CD4-positive, alpha-beta T cell (primary cell): Measurements from ENCODE around the gene TRIM66. TPM values are rescaled to one million over a fixed set of nuclear protein-coding genes. Genes with fewer than 3 reads are reported as not detected.
A peak's percentile ranks its signal among the peaks of the same experiment; 100 is the strongest.

ENCODE experiments used
- ATAC-seq: fragments of 200-7000 bp; cut with Tn5 transposase; one replicate; pipeline ENCODE4 v1.10.0; 2022; ENCODE audit warnings: mild to moderate bottlenecking; ENCODE audit not compliant: poor library complexity
- CTCF ChIA-PET: fragments of 350-600 bp; sonication (Branson Sonifier 250); formaldehyde crosslinking; loops from one replicate; lab custom pipeline; 2021; ENCODE audit warnings: antibody characterized with exemption, inconsistent platforms; lab: Charles Lee
- POLR2A ChIA-PET: fragments of 350-600 bp; sonication (Branson Sonifier 250); formaldehyde crosslinking; loops from one replicate; lab custom pipeline; 2021; ENCODE audit warnings: antibody characterized with exemption, inconsistent platforms; lab: Charles Lee
- DNase-seq, 14 experiments: peaks; one replicate each; pipeline ENCODE4 v3.0.0-alpha.2; 2013 to 2020; ENCODE audit warnings: mixed read lengths in 2 of 14
- H3K27ac ChIP-seq, 2 donors: one replicate each; pipeline versions ENCODE4 v1.5.1 to v1.7.0; 2013; ENCODE audit warnings: low read length in 2 of 2, low read depth in 1 of 2, mild to moderate bottlenecking in 1 of 2
- H3K27me3 ChIP-seq, 2 experiments: 1 replicate in 1 of 2; 2 replicates in 1 of 2; pipeline versions ENCODE4 v1.6.1 to v1.7.0; 2013; ENCODE audit warnings: low read length in 2 of 2, control low read depth in 1 of 2, mild to moderate bottlenecking in 1 of 2, moderate library complexity in 1 of 2; ENCODE audit not compliant: insufficient read depth in 2 of 2, control insufficient read depth in 1 of 2
- H3K36me3 ChIP-seq: one replicate; pipeline ENCODE4 v1.6.1; 2013; ENCODE audit warnings: low read length, control low read depth; ENCODE audit not compliant: insufficient read depth
- H3K4me1 ChIP-seq: one replicate; pipeline ENCODE4 v1.6.1; 2013; ENCODE audit warnings: low read length, control low read depth; ENCODE audit not compliant: insufficient read depth
- H3K4me3 ChIP-seq: one replicate; pipeline ENCODE4 v1.5.1; 2013; ENCODE audit warnings: mild to moderate bottlenecking, low read length, moderate library complexity
- H3K9me3 ChIP-seq, 2 experiments: 1 replicate in 1 of 2; 2 replicates in 1 of 2; pipeline versions ENCODE4 v1.6.1 to v1.7.0; 2013; ENCODE audit warnings: low read length in 2 of 2, mild to moderate bottlenecking in 2 of 2, control low read depth in 1 of 2, moderate library complexity in 1 of 2; ENCODE audit not compliant: control insufficient read depth in 1 of 2, insufficient read depth in 1 of 2
- H3K27ac Mint-ChIP-seq: one replicate; pipeline ENCODE4 v1.8.0; 2020; ENCODE audit warnings: mixed read lengths
- H3K27me3 Mint-ChIP-seq: one replicate; pipeline ENCODE4 v1.8.0; 2021; ENCODE audit warnings: mixed read lengths
- H3K36me3 Mint-ChIP-seq: one replicate; pipeline ENCODE4 v1.8.0; 2021; ENCODE audit warnings: low read depth, mixed read lengths
- H3K4me1 Mint-ChIP-seq: one replicate; pipeline ENCODE4 v1.8.0; 2021; ENCODE audit warnings: low read depth, mixed read lengths
- H3K4me3 Mint-ChIP-seq: one replicate; pipeline ENCODE4 v1.8.0; 2020; ENCODE audit warnings: mild to moderate bottlenecking, mixed read lengths
- H3K9me3 Mint-ChIP-seq: one replicate; pipeline ENCODE4 v1.8.0; 2020; ENCODE audit warnings: mixed read lengths
- CTCF ChIP-seq: fragments of 200-600 bp; IDR thresholded peaks from one replicate; pipeline ENCODE4 v1.8.0; 2022; ENCODE audit warnings: antibody characterized with exemption, mild to moderate bottlenecking
- intact Hi-C, 2 experiments: fragments of 100-400 bp; cut with DNase I in 1 of 2; cut with micrococcal nuclease in 1 of 2; formaldehyde crosslinking; loops; one replicate each; pipeline versions ENCODE4 v1.15.1 to v1.9.0; 2023 to 2025; cut with DNase I, micrococcal nuclease
- total RNA-seq, 174 experiments: library from RNA in 2 of 174; stranded (reverse) in 2 of 174; gene quantifications; one replicate each; pipeline ENCODE4 v1.2.3 and lab custom pipeline; 2021 to 2026

The TRIM66 gene
- total RNA-seq, 2 experiments from 2014 or later, result 6.8 to 9.8 TPM

- no peaks in the 10 kb centered on the region for H3K36me3 ChIP-seq
- ATAC-seq, result no peak
- ChIA-PET POLR2A (no interaction called here), CTCF (no interaction called here)
- no peak overlapping the region for H3K27ac ChIP-seq
- peaks cover 0 to 10% of the 10 kb centered on the region in 2 experiments for H3K27me3 ChIP-seq
- H3K4me3 ChIP-seq, result no peak overlapping the region
- TF ChIP-seq CTCF, result no peak
- DNase-seq, result no peak
- H3K4me1 ChIP-seq, result peaks cover 5% of the 10 kb centered on the region
- H3K4me3 Mint-ChIP-seq, result no peak overlapping the region
- H3K27me3 Mint-ChIP-seq, result peaks cover 16% of the 10 kb centered on the region
- H3K36me3 Mint-ChIP-seq, result peaks cover 8% of the 10 kb centered on the region
- no peaks in the 10 kb centered on the region for H3K9me3 ChIP-seq
- intact Hi-C loops, result no loop called here
- no peak overlapping the region for H3K27ac Mint-ChIP-seq
- peaks cover 9% of the 10 kb centered on the region for H3K4me1 Mint-ChIP-seq
- no peaks in the 10 kb centered on the region for H3K9me3 Mint-ChIP-seq
Observed at GRCh38 chr11:8608652-8609051, 73.8 kb downstream of the TRIM66 start.

GRCh38 chr11:8605971-8606563, 76.4 kb downstream of the TRIM66 start:
- Mint-ChIP-seq H3K27ac (no peak overlapping the region), H3K27me3 (peaks cover 28% of the 10 kb centered on the region), H3K36me3 (no peaks in the 10 kb centered on the region), H3K4me3 (no peak overlapping the region), H3K9me3 (no peaks in the 10 kb centered on the region), H3K4me1 (peaks cover 9% of the 10 kb centered on the region)
- DNase-seq, result no peak
- H3K4me3 ChIP-seq, result no peak overlapping the region
- intact Hi-C loops, result no loop called here
- no peaks in the 10 kb centered on the region for H3K9me3 ChIP-seq
- no peak overlapping the region for H3K27ac ChIP-seq
- no peak for ATAC-seq
- no peak for TF ChIP-seq CTCF
- H3K36me3 ChIP-seq, result no peaks in the 10 kb centered on the region
- H3K4me1 ChIP-seq, result peaks cover 5% of the 10 kb centered on the region
- ChIA-PET CTCF (no interaction called here), POLR2A (no interaction called here)
- H3K27me3 ChIP-seq, result peaks cover 3 to 10% of the 10 kb centered on the region in 2 experiments

GRCh38 chr11:8604078-8604723, 78.3 kb downstream of the TRIM66 start:
- Mint-ChIP-seq H3K27ac (no peak overlapping the region), H3K4me3 (no peak overlapping the region), H3K4me1 (no peaks in the 10 kb centered on the region), H3K36me3 (no peaks in the 10 kb centered on the region), H3K27me3 (peaks cover 33% of the 10 kb centered on the region), H3K9me3 (no peaks in the 10 kb centered on the region)
- CTCF ChIA-PET, result no interaction called here
- Histone ChIP-seq H3K27ac (no peak overlapping the region), H3K4me3 (no peak overlapping the region), H3K4me1 (no peaks in the 10 kb centered on the region), H3K36me3 (no peaks in the 10 kb centered on the region), H3K27me3 (peaks cover 3 to 10% of the 10 kb centered on the region in 2 experiments), H3K9me3 (no peaks in the 10 kb centered on the region)
- POLR2A ChIA-PET, result no interaction called here
- intact Hi-C loops, result no loop called here
- DNase-seq (peak in 3 of 14 experiments; percentile 10 to 37 (median 29)), ATAC-seq (no peak)
- peak; percentile 43 for TF ChIP-seq CTCF
